ENCODE results near the gene CHKA.

Gene CHKA

GRCh38 chr11:68142441-68143309, 21.5 kb upstream of the CHKA start:
- no peak for DNase-seq

- peak; percentile 80 to 81 for DNase-seq
Observed at GRCh38 chr11:68142028-68142412, 20.8 kb upstream of the CHKA start.

GRCh38 chr11:68141246-68142027, 20.2 kb upstream of the CHKA start:
- no peak for DNase-seq

GRCh38 chr11:68140496-68141245, 19.5 kb upstream of the CHKA start:
- DNase-seq, result no peak

- DNase-seq, result no peak
Observed at GRCh38 chr11:68138237-68138636, 17.0 kb upstream of the CHKA start.

- DNase-seq, result no peak
Observed at GRCh38 chr11:68137833-68138232, 16.6 kb upstream of the CHKA start.

GRCh38 chr11:68136866-68137265, 15.7 kb upstream of the CHKA start:
- DNase-seq, result no peak

DNA sequence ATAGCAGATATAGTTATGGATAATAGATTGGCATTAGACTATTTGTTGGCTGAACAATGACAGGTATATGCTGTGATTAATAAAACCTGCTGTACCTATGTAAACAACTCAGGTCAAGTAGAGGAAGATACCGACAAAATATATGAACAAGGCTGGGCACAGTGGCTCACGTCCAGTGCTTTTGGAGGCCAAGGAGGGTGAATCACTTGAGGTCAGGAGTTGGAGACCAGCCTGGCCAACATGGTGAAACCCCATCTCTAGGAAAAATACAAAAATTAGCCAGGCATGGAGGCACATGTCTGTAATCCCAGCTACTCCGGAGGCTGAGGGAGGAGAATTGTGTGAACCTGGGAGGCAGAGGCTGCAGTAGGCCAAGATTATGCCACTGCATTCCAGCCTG, 14.0 kb upstream of the CHKA start:
- no peak for DNase-seq

DNA sequence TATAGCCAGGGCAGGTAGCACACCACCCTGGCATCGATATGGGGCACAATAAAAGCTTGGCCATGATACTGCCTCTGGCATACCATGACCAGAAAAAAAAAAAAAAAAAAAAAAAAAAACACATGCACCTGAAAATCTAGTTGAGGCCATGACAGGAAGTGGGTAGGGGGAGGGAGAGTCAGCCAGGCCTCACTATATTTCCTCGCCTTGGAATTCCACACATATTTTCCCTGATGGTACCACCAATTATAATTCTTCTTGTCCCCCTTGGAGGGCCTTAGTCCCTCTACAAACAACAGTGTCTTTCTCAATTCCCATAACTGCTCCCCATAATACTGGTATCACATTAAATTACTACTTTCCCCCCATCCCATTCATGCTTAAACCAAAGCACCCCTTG, 12.6 kb upstream of the CHKA start:
- DNase-seq, result no peak

GRCh38 chr11:68130121-68130520, 8.9 kb upstream of the CHKA start:
- DNase-seq, result no peak

DNA sequence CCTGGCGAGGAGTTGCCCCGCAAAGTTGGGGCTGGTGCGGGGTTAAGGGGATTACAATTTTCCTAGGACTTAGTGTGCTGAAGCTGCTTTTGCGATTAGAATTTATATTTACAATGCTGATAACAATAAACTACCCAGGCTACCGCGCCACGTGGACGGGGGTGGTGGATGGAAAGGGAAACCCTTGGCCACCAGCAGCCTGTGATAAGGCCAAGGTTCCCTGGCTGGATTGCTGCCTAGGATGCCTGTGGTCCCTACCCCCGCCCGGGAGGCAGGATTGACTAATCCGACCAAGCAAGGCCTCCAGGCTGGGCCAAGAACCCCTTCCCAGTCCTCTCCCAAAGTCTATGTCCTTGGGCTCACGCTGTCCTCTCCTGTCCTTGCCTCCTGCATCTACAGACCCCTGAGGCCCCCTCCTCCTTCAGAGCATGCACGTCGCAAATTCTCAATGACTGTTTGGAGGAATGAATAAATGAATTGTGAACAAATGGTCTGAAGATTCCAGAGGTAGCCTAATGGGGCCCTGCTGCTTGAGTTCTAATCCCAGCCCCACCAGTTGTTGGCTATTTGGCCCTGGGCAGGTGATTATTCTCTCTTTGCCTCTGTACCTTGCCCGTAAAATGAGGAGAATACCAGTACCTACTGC, 7.6 kb upstream of the CHKA start:
- DNase-seq, result no peak

GRCh38 chr11:68127714-68128681, 6.8 kb upstream of the CHKA start:
- no peak for DNase-seq

DNA sequence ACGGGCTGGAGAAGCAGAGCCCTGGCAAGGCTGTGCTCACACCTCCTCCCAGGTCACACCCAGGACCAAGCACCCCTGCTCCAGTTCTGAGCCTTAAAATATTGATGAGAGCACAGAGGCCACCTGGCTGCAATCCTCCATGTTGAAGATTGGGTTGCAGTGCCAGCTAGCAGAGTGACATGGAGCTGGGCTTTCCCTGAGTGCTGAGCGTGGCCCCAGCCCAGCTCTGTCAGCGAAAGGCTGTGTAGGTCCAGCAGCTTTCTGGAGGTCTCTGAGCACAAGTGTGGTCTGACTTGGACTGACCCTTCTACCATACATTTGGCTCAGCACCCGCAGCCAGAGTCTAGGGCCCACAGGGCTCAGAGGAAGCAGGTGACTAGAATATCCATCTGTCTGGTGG, 4.0 kb upstream of the CHKA start:
- no peak for DNase-seq

DNA sequence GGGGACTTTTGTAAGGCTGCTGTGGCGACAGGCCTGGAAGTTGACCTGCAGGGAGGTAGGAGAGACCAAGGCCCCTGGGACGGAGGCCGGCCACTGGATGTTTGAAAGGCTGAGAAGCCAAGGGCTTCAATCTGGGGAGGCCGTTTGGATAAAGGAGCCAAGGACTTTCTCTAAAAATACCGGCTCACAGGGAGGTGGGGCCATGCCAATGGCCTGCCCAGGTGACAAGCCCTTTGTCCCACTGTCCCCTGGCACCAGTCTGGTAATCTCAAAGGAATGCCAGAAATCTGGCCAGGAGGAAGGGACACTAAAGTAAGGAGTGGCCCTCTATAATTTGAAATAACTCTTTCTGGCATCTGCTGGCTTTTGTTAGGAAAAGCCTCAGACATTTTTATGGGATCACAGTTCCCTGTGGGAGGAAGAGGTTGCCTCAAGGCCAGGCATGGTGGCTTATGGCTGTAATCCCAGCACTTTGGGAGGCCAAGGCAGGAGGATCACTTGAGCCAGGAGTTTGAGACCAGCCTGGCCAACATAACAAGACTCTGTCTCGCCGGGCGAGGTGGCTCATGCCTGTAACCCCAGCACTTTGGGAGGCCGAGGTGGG, 1.9 kb upstream of the CHKA start:
- no peak for DNase-seq

DNA sequence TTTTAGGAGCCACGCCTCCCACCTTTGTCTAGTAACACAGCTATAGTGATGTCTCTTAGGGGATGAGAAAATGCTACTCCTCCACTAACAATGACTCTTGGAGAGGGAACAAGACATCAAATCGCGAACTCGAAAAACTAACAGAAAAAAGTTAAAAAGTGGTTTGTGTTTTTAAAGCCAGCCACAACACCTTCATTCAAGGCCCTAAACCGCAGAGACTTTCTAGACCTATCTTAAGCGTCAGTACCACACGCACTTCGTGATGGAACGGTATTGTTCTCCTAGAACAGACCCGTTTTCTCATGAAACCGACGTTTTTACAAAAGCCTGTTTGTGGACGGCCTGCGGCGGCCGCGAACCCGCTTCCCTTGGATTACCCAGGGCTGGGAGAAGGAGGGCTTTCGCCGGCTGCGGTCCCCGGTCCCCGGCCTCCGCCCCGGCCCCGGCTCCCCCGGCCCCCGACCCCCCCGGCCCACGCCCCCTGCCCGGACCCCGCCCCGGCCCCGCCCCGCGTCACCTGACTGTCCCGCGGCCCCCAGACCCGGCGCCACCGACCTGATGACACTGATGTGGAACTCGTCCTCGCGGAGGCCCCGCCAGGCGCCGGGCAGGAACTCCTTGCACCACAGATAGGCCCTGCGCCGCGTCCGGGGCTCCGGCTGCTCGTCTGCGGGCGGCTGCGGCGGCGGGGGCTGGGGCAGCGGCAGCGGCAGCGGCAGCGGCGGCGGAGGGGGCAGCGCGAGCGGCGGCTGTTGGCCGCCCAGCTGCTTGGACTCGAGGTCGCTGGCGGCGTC, 718 bp downstream of the CHKA start:
- peak; percentile 23 to 30 for DNase-seq

DNA sequence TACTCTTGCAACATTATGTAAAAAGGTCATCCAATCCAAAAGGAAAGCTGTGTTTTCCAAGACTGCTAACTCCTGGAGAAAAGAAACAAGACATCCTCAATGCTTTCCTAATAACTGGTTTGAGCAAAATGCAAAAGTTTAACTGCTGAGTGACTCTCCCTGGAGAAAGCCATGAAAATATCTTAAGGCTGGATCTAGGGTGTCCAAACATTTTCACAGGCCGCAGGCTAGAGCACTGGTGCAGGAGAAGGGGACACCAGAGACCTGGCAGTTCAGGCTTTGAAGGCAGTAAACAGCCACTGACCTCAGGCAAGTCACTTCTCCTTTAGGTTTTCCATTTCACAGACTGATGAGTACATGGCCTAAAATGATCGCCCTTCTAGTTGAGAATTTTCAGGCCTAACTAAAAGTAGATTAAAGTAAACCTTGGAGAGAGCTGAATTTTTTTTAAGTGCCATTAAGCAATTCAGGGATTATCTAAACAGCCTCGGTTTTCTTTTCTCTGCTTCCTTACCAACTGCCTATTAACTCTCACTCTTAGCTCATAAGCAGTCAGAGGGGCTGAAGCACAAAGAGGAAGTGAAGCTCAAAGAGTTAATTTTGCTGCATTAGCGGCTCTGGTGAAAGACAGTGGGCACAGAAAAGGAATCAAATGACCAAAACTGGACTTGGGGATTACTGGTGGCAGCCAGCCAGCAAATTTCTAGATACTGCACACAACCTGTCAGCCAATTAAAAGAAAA, 2.3 kb downstream of the CHKA start:
- DNase-seq, result peak; percentile 75 to 86

- no peak for DNase-seq
Observed at GRCh38 chr11:68117853-68118470, 3.2 kb downstream of the CHKA start.

DNA sequence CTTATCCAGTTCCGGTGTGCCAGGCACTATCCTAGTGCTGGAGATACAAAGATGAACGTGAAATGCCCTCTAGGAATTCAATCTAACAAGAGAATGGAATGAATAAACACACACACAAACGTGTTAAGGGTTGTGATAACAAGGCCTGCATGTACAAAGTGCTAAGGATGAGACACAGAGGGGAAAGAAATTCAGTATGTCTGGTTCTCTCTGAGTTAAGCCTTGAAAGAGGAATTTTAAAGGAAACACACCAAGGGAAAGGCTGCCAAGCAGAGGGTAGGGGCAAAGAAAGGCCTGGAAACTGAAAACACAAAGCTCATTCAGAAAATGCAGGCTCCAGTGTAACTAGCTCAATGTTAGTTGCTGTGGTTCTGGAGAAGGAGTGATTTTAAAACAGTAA, 4.2 kb downstream of the CHKA start:
- DNase-seq, result no peak

DNA sequence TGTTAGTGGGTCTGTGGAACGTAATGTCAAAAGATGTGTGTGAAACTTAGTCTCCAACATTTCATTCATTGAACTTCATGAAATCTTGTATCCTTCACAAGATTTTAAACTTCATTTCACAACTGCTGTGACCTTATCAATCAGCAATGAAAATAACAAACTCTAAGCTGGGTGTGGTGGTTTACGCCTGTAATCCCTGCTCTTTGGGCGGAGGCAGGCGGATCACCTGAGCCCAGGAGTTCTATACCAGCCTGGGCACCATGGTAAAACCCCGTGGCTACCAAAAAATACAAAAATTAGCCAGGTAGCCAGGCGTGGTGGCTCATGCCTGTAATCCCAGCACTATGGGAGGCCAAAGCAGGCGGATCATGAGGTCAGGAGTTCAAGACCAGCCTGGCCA, 5.1 kb downstream of the CHKA start:
- no peak for DNase-seq

Measured in Kasumi-1 (cell line).